Keratinocyte (primary cell): Measurements from ENCODE around the gene HPSE2. TPM values are rescaled to one million over a fixed set of nuclear protein-coding genes. Genes with fewer than 3 reads are reported as not detected.

ENCODE experiments used
- DNase-seq: peaks from one replicate; pipeline ENCODE4 v3.0.0-alpha.2; 2011; ENCODE audit warnings: low read depth, missing footprints, low spot score
- FAIRE-seq: peaks from 2 replicates; lab custom pipeline; 2011; peaks lifted over from hg19 to GRCh38; lab: Jason Lieb, UNC
- H2AFZ ChIP-seq: 2 replicates; pipeline ENCODE4 v1.6.0; 2012; ENCODE audit warnings: low read length, control low read depth, inconsistent platforms; ENCODE audit not compliant: control insufficient read depth
- H3K27ac ChIP-seq: 2 replicates; pipeline ENCODE4 v1.5.1; 2011; ENCODE audit warnings: low read length; ENCODE audit not compliant: control insufficient read depth, insufficient read depth
- H3K27me3 ChIP-seq: 3 replicates; pipeline ENCODE4 v1.6.0; 2011; ENCODE audit warnings: low read length; ENCODE audit not compliant: control insufficient read depth, insufficient read depth; ENCODE audit errors: extremely low read depth
- H3K36me3 ChIP-seq, 2 experiments: 2 replicates in 1 of 2; 3 replicates in 1 of 2; pipeline ENCODE4 v1.5.1; 2011; ENCODE audit warnings: low read length in 2 of 2, mild to moderate bottlenecking in 1 of 2; ENCODE audit not compliant: control insufficient read depth in 2 of 2, insufficient read depth in 2 of 2; ENCODE audit errors: extremely low read depth in 1 of 2
- H3K4me1 ChIP-seq: 3 replicates; pipeline ENCODE4 v1.5.1; 2011; ENCODE audit warnings: low read length; ENCODE audit not compliant: control insufficient read depth, insufficient read depth; ENCODE audit errors: extremely low read depth
- H3K4me2 ChIP-seq: 3 replicates; pipeline ENCODE4 v1.6.0; 2011; ENCODE audit warnings: low read depth, low read length; ENCODE audit not compliant: control insufficient read depth, insufficient read depth; ENCODE audit errors: extremely low read depth
- H3K4me3 ChIP-seq, 3 experiments: fragments of 200-600 bp in 1 of 3; sonication (generic) in 1 of 3; 2 replicates in 2 of 3; 3 replicates in 1 of 3; pipeline ENCODE4 v1.5.1; 2011 to 2016; ENCODE audit warnings: low read length in 3 of 3, mild to moderate bottlenecking in 3 of 3, control low read depth in 2 of 3, inconsistent platforms in 1 of 3, low read depth in 1 of 3, mixed read lengths in 1 of 3, mixed run types in 1 of 3, moderate library complexity in 1 of 3; ENCODE audit not compliant: control insufficient read depth in 2 of 3, insufficient read depth in 2 of 3; ENCODE audit errors: extremely low read depth in 1 of 3
- H3K79me2 ChIP-seq: 2 replicates; pipeline ENCODE4 v1.6.0; 2012; ENCODE audit warnings: low read length; ENCODE audit not compliant: control insufficient read depth, insufficient read depth
- H3K9ac ChIP-seq: 3 replicates; pipeline ENCODE4 v1.6.0; 2011; ENCODE audit warnings: low read length; ENCODE audit not compliant: control insufficient read depth, insufficient read depth; ENCODE audit errors: extremely low read depth
- H3K9me1 ChIP-seq: 3 replicates; pipeline ENCODE4 v1.6.0; 2011; ENCODE audit warnings: low read length; ENCODE audit not compliant: control insufficient read depth, insufficient read depth; ENCODE audit errors: extremely low read depth
- H3K9me3 ChIP-seq: 2 replicates; pipeline ENCODE4 v1.5.1; 2012; ENCODE audit warnings: low read depth, low read length; ENCODE audit not compliant: control insufficient read depth
- H4K20me1 ChIP-seq: 3 replicates; pipeline ENCODE4 v1.6.0; 2011; ENCODE audit warnings: low read length; ENCODE audit not compliant: control insufficient read depth, insufficient read depth; ENCODE audit errors: extremely low read depth
- EZH2 ChIP-seq: IDR thresholded peaks from one replicate; pipeline ENCODE4 v1.6.1; 2012; ENCODE audit warnings: inconsistent platforms, mild to moderate bottlenecking, low read length, moderate library complexity
- dilution Hi-C: fragments of 300-500 bp; cut with MboI; formaldehyde crosslinking; loops from one replicate; pipeline ENCODE4 v1.7.0; 2020; ENCODE audit warnings: low sequenced_read_pairs; ENCODE audit not compliant: extremely low pct_ligation_motif_present
- polyA plus RNA-seq, 5 experiments: library from polyadenylated mRNA; depleted of rRNA in 3 of 5; stranded (reverse) in 3 of 5; stranded (forward) in 1 of 5; unstranded in 1 of 5; fragments of >200 nt; gene quantifications; 1 replicate in 1 of 5; 2 replicates in 3 of 5; 3 replicates in 1 of 5; pipeline versions ENCODE4 v1.2.1 to v1.2.3, GENCODE V29; 2011 to 2012; ENCODE audit warnings: missing spikeins in 2 of 5, low read depth in 1 of 5, low replicate concordance in 1 of 5
- TF ChIP-seq, protein P1 (sequence below), 3 experiments: IDR thresholded peaks in 1 of 3; conservative IDR thresholded peaks in 1 of 3; optimal IDR thresholded peaks in 1 of 3; 2 replicates in 2 of 3; 3 replicates in 1 of 3; pipeline versions ENCODE3 to v1.5.1; 2011; ENCODE audit warnings: low read length in 3 of 3, mild to moderate bottlenecking in 3 of 3, moderate library complexity in 2 of 3, control low read depth in 1 of 3, inconsistent platforms in 1 of 3; ENCODE audit not compliant: insufficient read depth in 2 of 3; ENCODE audit errors: extremely low read depth in 1 of 3

HPSE2 gene
- polyA plus RNA-seq, 1 donor (not counting 4 experiments of a cell fraction or from before 2014, with no cell fraction given), result 0.01 TPM

DNA sequence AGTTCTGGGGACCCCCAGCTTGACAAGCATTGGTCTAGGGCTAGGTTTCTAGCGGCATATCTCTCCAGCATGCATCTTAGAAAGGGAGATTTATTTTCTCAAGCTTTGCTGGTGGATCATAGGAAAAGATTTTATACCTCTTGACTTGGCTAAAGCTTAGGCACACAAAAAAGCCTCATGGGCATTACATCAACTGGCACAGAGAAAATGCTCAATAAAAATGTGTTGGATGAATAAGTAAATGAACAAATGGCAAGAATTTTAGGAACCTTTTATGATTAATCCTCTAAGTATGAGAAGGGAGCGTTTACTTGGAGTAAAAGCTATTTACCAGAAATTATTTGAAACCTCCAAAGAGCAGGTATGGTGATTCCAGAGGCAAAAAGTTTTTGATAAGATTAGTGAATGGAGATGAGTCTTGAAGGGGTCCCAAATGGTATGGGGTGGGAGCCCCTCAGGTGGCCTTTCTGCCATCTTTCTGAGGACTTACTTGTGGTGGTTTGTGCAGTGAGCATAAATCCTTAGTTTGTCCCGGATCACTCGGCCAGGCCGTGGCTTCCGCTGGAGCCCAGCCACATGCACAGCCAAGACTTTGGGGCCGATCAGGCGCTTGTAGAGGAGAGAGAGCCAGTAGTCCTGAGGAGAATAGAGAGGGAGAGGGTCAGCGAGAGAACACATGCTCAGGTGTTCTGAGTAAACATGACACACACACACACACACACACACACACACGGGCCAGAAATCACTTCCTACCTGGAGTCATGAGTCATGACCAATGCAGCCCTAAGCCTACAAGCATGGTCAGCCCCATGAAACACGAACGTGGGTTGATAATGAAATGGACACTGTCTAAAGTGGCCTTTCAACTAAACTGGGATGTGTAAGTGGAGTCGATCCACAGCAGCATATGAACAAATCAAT lies 745.8 kb downstream of the HPSE2 start:
- Histone ChIP-seq H3K4me1 (no peaks in the 10 kb centered on the region), H3K27ac (no peak overlapping the region), H4K20me1 (no peaks in the 10 kb centered on the region), H3K4me3 (no peak overlapping the region), H3K27me3 (no peaks in the 10 kb centered on the region), H2AFZ (no peak overlapping the region), H3K9me3 (no peaks in the 10 kb centered on the region), H3K9ac (no peak overlapping the region), H3K79me2 (no peaks in the 10 kb centered on the region), H3K9me1 (no peaks in the 10 kb centered on the region), H3K36me3 (no peaks in the 10 kb centered on the region), H3K4me2 (no peak overlapping the region)
- TF ChIP-seq EZH2, result no peak
- TF ChIP-seq, protein P1, sequence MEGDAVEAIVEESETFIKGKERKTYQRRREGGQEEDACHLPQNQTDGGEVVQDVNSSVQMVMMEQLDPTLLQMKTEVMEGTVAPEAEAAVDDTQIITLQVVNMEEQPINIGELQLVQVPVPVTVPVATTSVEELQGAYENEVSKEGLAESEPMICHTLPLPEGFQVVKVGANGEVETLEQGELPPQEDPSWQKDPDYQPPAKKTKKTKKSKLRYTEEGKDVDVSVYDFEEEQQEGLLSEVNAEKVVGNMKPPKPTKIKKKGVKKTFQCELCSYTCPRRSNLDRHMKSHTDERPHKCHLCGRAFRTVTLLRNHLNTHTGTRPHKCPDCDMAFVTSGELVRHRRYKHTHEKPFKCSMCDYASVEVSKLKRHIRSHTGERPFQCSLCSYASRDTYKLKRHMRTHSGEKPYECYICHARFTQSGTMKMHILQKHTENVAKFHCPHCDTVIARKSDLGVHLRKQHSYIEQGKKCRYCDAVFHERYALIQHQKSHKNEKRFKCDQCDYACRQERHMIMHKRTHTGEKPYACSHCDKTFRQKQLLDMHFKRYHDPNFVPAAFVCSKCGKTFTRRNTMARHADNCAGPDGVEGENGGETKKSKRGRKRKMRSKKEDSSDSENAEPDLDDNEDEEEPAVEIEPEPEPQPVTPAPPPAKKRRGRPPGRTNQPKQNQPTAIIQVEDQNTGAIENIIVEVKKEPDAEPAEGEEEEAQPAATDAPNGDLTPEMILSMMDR (optimal IDR thresholded peaks at IDR 0.05 in 1 of 3, IDR thresholded peaks at IDR 0.05 in 1 of 3, conservative IDR thresholded peaks at IDR 0.05 in 1 of 3; ENCODE audit: extremely low read depth in 1 of 3, insufficient read depth in 2 of 3, low read length in 3 of 3), result no peak
- FAIRE-seq, result no peak
- DNase-seq, result no peak
- dilution Hi-C loops, result no loop called here

DNA sequence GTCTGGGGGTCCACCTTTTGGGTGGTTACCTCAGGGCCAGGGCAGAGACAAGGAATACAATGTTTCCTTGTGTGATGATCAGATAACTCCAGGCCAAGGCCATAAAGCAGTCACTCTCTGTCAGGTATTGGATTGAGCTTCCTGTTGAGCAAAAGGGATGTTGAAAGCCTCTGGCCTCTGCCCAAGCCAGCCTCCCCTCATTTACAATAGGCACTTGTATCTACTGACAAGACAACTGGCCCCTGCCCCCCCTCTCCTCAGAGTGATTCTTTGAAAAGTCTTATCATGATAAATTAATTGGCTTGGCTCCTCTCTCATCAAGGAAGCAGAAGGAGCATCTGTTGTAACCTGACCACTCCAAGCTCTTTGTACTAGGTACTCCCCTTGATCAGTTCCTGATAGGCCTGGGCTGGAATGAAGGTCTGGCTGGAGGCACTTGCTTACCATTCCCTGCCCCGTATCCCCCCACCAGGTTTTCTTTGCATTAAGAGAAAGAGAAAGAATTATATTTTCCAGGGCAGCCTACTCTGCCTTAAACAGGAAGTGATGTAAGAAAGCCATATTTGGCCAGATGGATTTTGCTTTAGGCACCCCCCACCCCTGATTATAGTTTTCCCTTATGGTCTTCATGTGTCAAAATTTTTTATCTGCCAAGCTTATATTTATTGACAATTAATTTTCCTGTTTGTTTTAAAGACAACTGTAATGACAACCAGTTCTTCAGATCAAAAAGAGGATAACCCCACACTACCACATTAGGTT lies 746.8 kb downstream of the HPSE2 start:
- H3K4me2 ChIP-seq, result no peak overlapping the region
- H3K9ac ChIP-seq, result no peak overlapping the region
- no peaks in the 10 kb centered on the region for H3K79me2 ChIP-seq
- H3K27ac ChIP-seq, result no peak overlapping the region
- H2AFZ ChIP-seq, result no peak overlapping the region
- H3K9me3 ChIP-seq, result no peaks in the 10 kb centered on the region
- no peaks in the 10 kb centered on the region for H4K20me1 ChIP-seq
- no peak for DNase-seq
- no peaks in the 10 kb centered on the region for H3K4me1 ChIP-seq
- peak; percentile 73 for FAIRE-seq
- no peaks in the 10 kb centered on the region for H3K36me3 ChIP-seq
- no peaks in the 10 kb centered on the region for H3K27me3 ChIP-seq
- H3K4me3 ChIP-seq, result no peak overlapping the region
- dilution Hi-C loops, result no loop called here
- H3K9me1 ChIP-seq, result no peaks in the 10 kb centered on the region
- TF ChIP-seq, protein P1 (optimal IDR thresholded peaks at IDR 0.05 in 1 of 3, IDR thresholded peaks at IDR 0.05 in 1 of 3, conservative IDR thresholded peaks at IDR 0.05 in 1 of 3; ENCODE audit: extremely low read depth in 1 of 3, insufficient read depth in 2 of 3, low read length in 3 of 3), result no peak
- TF ChIP-seq EZH2, result no peak
